ENCODE data around the gene RTN4RL2.

DNA sequence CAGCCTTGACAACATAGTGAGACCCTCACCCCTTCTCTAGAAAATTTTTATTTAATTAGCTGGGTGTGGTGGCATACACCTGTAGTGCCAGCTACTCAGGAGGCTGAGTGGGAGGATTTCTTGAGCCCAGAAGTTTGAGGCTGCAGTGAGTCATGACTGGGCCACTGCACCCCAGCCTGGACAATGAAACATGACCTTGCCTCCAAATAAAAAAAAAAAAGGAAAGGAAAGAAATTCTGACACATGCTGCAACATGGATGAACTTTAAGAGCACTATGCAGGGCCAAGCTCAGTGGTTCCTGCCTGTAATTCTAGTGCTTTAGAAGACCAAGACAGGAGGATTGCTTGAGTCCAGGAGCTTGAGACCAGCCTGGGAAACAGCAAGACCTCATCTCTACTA, 42.2 kb upstream of the RTN4RL2 start:
- TF ChIP-seq, protein P1, sequence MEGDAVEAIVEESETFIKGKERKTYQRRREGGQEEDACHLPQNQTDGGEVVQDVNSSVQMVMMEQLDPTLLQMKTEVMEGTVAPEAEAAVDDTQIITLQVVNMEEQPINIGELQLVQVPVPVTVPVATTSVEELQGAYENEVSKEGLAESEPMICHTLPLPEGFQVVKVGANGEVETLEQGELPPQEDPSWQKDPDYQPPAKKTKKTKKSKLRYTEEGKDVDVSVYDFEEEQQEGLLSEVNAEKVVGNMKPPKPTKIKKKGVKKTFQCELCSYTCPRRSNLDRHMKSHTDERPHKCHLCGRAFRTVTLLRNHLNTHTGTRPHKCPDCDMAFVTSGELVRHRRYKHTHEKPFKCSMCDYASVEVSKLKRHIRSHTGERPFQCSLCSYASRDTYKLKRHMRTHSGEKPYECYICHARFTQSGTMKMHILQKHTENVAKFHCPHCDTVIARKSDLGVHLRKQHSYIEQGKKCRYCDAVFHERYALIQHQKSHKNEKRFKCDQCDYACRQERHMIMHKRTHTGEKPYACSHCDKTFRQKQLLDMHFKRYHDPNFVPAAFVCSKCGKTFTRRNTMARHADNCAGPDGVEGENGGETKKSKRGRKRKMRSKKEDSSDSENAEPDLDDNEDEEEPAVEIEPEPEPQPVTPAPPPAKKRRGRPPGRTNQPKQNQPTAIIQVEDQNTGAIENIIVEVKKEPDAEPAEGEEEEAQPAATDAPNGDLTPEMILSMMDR (IDR thresholded peaks at IDR 0.05): no peak
- no peak for TF ChIP-seq POLR2A (IDR thresholded peaks at IDR 0.05)
